ENCODE measurements around the gene FAM163B.

FAM163B gene

GRCh38 chr9:133643362-133643755, 34.2 kb upstream of the FAM163B start:
- no peak overlapping the region for H3K4me3 ChIP-seq (ENCODE audit: low read depth, low read length)
- no peak for DNase-seq (ENCODE audit: low read depth)
- TF ChIP-seq CTCF (IDR thresholded peaks at IDR 0.05; ENCODE audit: insufficient read depth, low read depth, low read length, missing control alignments): no peak

- H3K4me3 ChIP-seq (ENCODE audit: low read depth, low read length): no peak overlapping the region
- TF ChIP-seq CTCF (IDR thresholded peaks at IDR 0.05; ENCODE audit: insufficient read depth, low read depth, low read length, missing control alignments): no peak
- no peak for DNase-seq (ENCODE audit: low read depth)
Observed at GRCh38 chr9:133642708-133643361, 33.6 kb upstream of the FAM163B start.

- no peak for DNase-seq (ENCODE audit: low read depth)
- H3K4me3 ChIP-seq (ENCODE audit: low read depth, low read length): no peak overlapping the region
- no peak for TF ChIP-seq CTCF (IDR thresholded peaks at IDR 0.05; ENCODE audit: insufficient read depth, low read depth, low read length, missing control alignments)
Observed at GRCh38 chr9:133641861-133642595, 32.8 kb upstream of the FAM163B start.

- TF ChIP-seq CTCF (IDR thresholded peaks at IDR 0.05; ENCODE audit: insufficient read depth, low read depth, low read length, missing control alignments): no peak
- H3K4me3 ChIP-seq (ENCODE audit: low read depth, low read length): no peak overlapping the region
- DNase-seq (ENCODE audit: low read depth): no peak
Observed at GRCh38 chr9:133641396-133641655, 32.1 kb upstream of the FAM163B start.

GRCh38 chr9:133640580-133641395, 31.6 kb upstream of the FAM163B start:
- H3K4me3 ChIP-seq (ENCODE audit: low read depth, low read length): no peak overlapping the region
- no peak for DNase-seq (ENCODE audit: low read depth)
- no peak for TF ChIP-seq CTCF (IDR thresholded peaks at IDR 0.05; ENCODE audit: insufficient read depth, low read depth, low read length, missing control alignments)

- no peak overlapping the region for H3K4me3 ChIP-seq (ENCODE audit: low read depth, low read length)
- no peak for TF ChIP-seq CTCF (IDR thresholded peaks at IDR 0.05; ENCODE audit: insufficient read depth, low read depth, low read length, missing control alignments)
- DNase-seq (ENCODE audit: low read depth): no peak
Observed at GRCh38 chr9:133640160-133640559, 31.0 kb upstream of the FAM163B start.
